GM23338 (cell line): ENCODE results near the gene TTYH3. TPM values are rescaled to one million over a fixed set of nuclear protein-coding genes. Genes with fewer than 3 reads are reported as not detected.

Source experiments
- ATAC-seq: fragments of 200-7000 bp; cut with Tn5 transposase; 3 replicates; pipeline ENCODE4 v1.9.1; 2020
- DNase-seq: peaks from one replicate; pipeline ENCODE4 v3.0.0-alpha.2; 2015; ENCODE audit warnings: low spot score
- H2AFZ ChIP-seq: fragments of 200-600 bp; sonication (generic); 2 replicates; pipeline ENCODE4 v1.8.0; 2016; ENCODE audit warnings: antibody characterized with exemption, mild to moderate bottlenecking, moderate library complexity
- H3F3A ChIP-seq: fragments of 200-600 bp; sonication (generic); replicated peaks from 2 replicates; pipeline ENCODE4 v1.8.0; 2017; ENCODE audit warnings: antibody characterized with exemption, mixed run types, low read depth
- H3K27ac ChIP-seq: fragments of 200-600 bp; sonication (generic); 2 replicates; pipeline ENCODE4 v1.6.1; 2016; ENCODE audit warnings: low read depth
- H3K27me3 ChIP-seq: fragments of 200-600 bp; sonication (generic); 2 replicates; pipeline ENCODE4 v1.8.0; 2016; ENCODE audit warnings: mild to moderate bottlenecking, mixed run types, moderate library complexity; ENCODE audit not compliant: insufficient read depth
- H3K36me3 ChIP-seq: fragments of 200-600 bp; sonication (generic); 2 replicates; pipeline ENCODE4 v1.8.0; 2016; ENCODE audit warnings: mild to moderate bottlenecking; ENCODE audit not compliant: insufficient read depth
- H3K4me1 ChIP-seq: fragments of 200-600 bp; sonication (generic); 2 replicates; pipeline ENCODE4 v1.8.0; 2016; ENCODE audit warnings: mild to moderate bottlenecking, moderate library complexity; ENCODE audit not compliant: insufficient read depth
- H3K4me2 ChIP-seq: fragments of 200-600 bp; sonication (generic); 2 replicates; pipeline ENCODE4 v1.7.1; 2017; ENCODE audit warnings: mixed run types
- H3K4me3 ChIP-seq: fragments of 200-600 bp; sonication (generic); 2 replicates; pipeline ENCODE4 v1.6.1; 2016; ENCODE audit warnings: mixed run types
- H3K79me2 ChIP-seq: fragments of 200-600 bp; sonication (generic); replicated peaks from 2 replicates; pipeline ENCODE4 v1.8.0; 2017; ENCODE audit warnings: mild to moderate bottlenecking; ENCODE audit not compliant: insufficient read depth
- H3K9me2 ChIP-seq: fragments of 200-600 bp; sonication (generic); 2 replicates; pipeline ENCODE4 v1.8.0; 2017; ENCODE audit not compliant: insufficient read depth
- H4K20me1 ChIP-seq: fragments of 200-600 bp; sonication (generic); replicated peaks from 2 replicates; pipeline ENCODE4 v1.8.0; 2017; ENCODE audit warnings: mild to moderate bottlenecking; ENCODE audit not compliant: insufficient read depth
- H3K27ac Mint-ChIP-seq: 2 replicates; pipeline ENCODE4 v1.8.0; 2020; ENCODE audit warnings: inconsistent platforms, mild to moderate bottlenecking, moderate library complexity, mixed read lengths
- H3K27me3 Mint-ChIP-seq: 3 replicates; pipeline ENCODE4 v1.8.0; 2022; ENCODE audit warnings: low read depth, mild to moderate bottlenecking, moderate library complexity, mixed read lengths, inconsistent platforms; ENCODE audit not compliant: insufficient read depth, poor library complexity
- H3K36me3 Mint-ChIP-seq: 3 replicates; pipeline ENCODE4 v1.8.0; 2021; ENCODE audit warnings: low read depth, mild to moderate bottlenecking, inconsistent platforms, moderate library complexity, mixed read lengths
- H3K4me1 Mint-ChIP-seq: 3 replicates; pipeline ENCODE4 v1.8.0; 2020; ENCODE audit warnings: mild to moderate bottlenecking, inconsistent platforms, mixed read lengths
- H3K4me3 Mint-ChIP-seq: 3 replicates; pipeline ENCODE4 v1.8.0; 2021; ENCODE audit warnings: moderate library complexity, mild to moderate bottlenecking, inconsistent platforms, mixed read lengths
- H3K9me3 Mint-ChIP-seq: 3 replicates; pipeline ENCODE4 v1.8.0; 2020; ENCODE audit warnings: moderate library complexity, mild to moderate bottlenecking, inconsistent platforms, mixed read lengths
- CREB1 ChIP-seq: fragments of 250-450 bp; sonication (Bioruptor Pico); IDR thresholded peaks from 2 replicates; pipeline ENCODE4 v1.5.0; 2020; ENCODE audit warnings: low read depth, mild to moderate bottlenecking, moderate library complexity
- ETS1 ChIP-seq: IDR thresholded peaks from 2 replicates; pipeline ENCODE4 v1.6.1; 2016; ENCODE audit warnings: antibody characterized with exemption
- EZH2 ChIP-seq: fragments of 200-600 bp; sonication (generic); IDR thresholded peaks from one replicate; pipeline ENCODE4 v1.8.0; 2017; ENCODE audit warnings: antibody characterized with exemption, mild to moderate bottlenecking, low read depth; ENCODE audit not compliant: unreplicated experiment
- EZH2phosphoT487 ChIP-seq: fragments of 200-600 bp; sonication (generic); IDR thresholded peaks from one replicate; pipeline ENCODE4 v1.8.1; 2018; ENCODE audit warnings: antibody characterized with exemption; ENCODE audit not compliant: unreplicated experiment
- JUNB ChIP-seq: IDR thresholded peaks from one replicate; pipeline ENCODE4 v1.6.1; 2016; ENCODE audit warnings: antibody characterized with exemption; ENCODE audit not compliant: unreplicated experiment
- POLR2AphosphoS5 ChIP-seq: IDR thresholded peaks from 2 replicates; pipeline ENCODE4 v1.6.1; 2016; ENCODE audit warnings: antibody characterized with exemption, low read depth
- REST ChIP-seq: IDR thresholded peaks from one replicate; pipeline ENCODE4 v1.6.1; 2018; ENCODE audit warnings: antibody characterized with exemption; ENCODE audit not compliant: unreplicated experiment
- STAT1 ChIP-seq: IDR thresholded peaks from one replicate; pipeline ENCODE4 v1.6.1; 2016; ENCODE audit warnings: antibody characterized with exemption; ENCODE audit not compliant: unreplicated experiment
- ZNF331 ChIP-seq: fragments of 250-450 bp; sonication (Bioruptor Pico); IDR thresholded peaks from 2 replicates; pipeline ENCODE4 v1.5.0; 2020; ENCODE audit warnings: low read depth, mild to moderate bottlenecking, moderate library complexity
- polyA plus RNA-seq: library from polyadenylated mRNA; unstranded; fragments of >200 nt; fragmentation: Nextera tagmentation; extraction: Ambion mirVana; gene quantifications from 2 replicates; pipeline ENCODE4 v1.2.1, GENCODE V29; 2016
- total RNA-seq: library from RNA; depleted of rRNA; stranded (reverse); fragments of >200 nt; shearing (Covaris generic); gene quantifications from 2 replicates; pipeline ENCODE4 v1.2.3, GENCODE V29; 2014
- TF ChIP-seq, protein P1 (sequence below), 2 experiments: fragments of 200-600 bp in 1 of 2; sonication (generic) in 1 of 2; conservative IDR thresholded peaks; 2 replicates each; pipeline versions ENCODE4 v1.5.1 to v1.6.1; 2016 to 2017; ENCODE audit warnings: antibody characterized with exemption in 2 of 2, low read depth in 2 of 2, mild to moderate bottlenecking in 2 of 2, moderate library complexity in 1 of 2

Gene TTYH3
- total and polyA plus RNA-seq, 2 experiments from 2014 or later: 59.6 to 126 TPM

DNA sequence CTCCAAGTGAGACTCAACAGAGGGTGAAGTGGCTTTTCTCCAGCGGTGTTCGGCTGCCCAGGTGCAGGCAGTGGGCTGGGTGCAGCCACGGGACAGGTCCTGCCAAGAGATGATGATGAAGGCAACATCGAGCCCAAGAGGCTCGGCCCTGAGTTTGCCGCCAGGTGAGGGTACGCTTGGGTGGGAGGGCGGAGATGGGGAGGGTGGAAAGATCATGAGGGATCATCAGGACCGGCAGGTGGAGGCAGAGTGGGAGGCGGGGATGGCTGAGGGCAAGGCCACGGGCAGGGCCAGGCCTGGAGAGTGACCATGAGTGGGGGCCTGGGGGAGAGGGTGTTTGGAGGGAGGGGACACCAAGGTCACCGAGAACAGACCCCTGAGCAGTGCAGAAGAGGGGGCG is 38.4 kb downstream of the TTYH3 start:
- no peaks in the 10 kb centered on the region for H3K27me3 ChIP-seq
- H3K4me3 ChIP-seq: no peak overlapping the region
- no peak overlapping the region for H2AFZ ChIP-seq
- no peaks in the 10 kb centered on the region for H3F3A ChIP-seq
- H3K27me3 Mint-ChIP-seq: peaks cover 22% of the 10 kb centered on the region
- no peaks in the 10 kb centered on the region for H3K9me2 ChIP-seq
- TF ChIP-seq, protein P1, sequence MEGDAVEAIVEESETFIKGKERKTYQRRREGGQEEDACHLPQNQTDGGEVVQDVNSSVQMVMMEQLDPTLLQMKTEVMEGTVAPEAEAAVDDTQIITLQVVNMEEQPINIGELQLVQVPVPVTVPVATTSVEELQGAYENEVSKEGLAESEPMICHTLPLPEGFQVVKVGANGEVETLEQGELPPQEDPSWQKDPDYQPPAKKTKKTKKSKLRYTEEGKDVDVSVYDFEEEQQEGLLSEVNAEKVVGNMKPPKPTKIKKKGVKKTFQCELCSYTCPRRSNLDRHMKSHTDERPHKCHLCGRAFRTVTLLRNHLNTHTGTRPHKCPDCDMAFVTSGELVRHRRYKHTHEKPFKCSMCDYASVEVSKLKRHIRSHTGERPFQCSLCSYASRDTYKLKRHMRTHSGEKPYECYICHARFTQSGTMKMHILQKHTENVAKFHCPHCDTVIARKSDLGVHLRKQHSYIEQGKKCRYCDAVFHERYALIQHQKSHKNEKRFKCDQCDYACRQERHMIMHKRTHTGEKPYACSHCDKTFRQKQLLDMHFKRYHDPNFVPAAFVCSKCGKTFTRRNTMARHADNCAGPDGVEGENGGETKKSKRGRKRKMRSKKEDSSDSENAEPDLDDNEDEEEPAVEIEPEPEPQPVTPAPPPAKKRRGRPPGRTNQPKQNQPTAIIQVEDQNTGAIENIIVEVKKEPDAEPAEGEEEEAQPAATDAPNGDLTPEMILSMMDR (conservative IDR thresholded peaks at IDR 0.05; ENCODE audit: low read depth in 2 of 2): no peak
- TF ChIP-seq POLR2AphosphoS5: no peak
- no peak for TF ChIP-seq STAT1
- TF ChIP-seq ZNF331: no peak
- TF ChIP-seq EZH2phosphoT487: no peak
- no peak for TF ChIP-seq CREB1 (CRISPR knock-in tag)
- no peak for TF ChIP-seq ETS1
- no peak for TF ChIP-seq JUNB
- TF ChIP-seq EZH2: no peak
- TF ChIP-seq REST: no peak
- no peak overlapping the region for H3K27ac ChIP-seq
- H3K4me1 Mint-ChIP-seq: peaks cover 2% of the 10 kb centered on the region; the same call in 2 of the 3 replicates
- no peak for DNase-seq
- H4K20me1 ChIP-seq: no peaks in the 10 kb centered on the region
- H3K79me2 ChIP-seq: no peaks in the 10 kb centered on the region
- no peak overlapping the region for H3K27ac Mint-ChIP-seq
- ATAC-seq: no peak
- H3K4me3 Mint-ChIP-seq: no peak overlapping the region
- no peak overlapping the region for H3K4me2 ChIP-seq
- H3K4me1 ChIP-seq: no peaks in the 10 kb centered on the region
- no peaks in the 10 kb centered on the region; the same call in 2 of the 3 replicates for H3K36me3 Mint-ChIP-seq
- H3K36me3 ChIP-seq: no peaks in the 10 kb centered on the region
- peaks cover 4% of the 10 kb centered on the region; the same call in 1 of the 3 replicates for H3K9me3 Mint-ChIP-seq
